Transverse colon (tissue), 4 donors: Measurements from ENCODE around the gene DDAH1. TPM values are rescaled to one million over a fixed set of nuclear protein-coding genes. Genes with fewer than 3 reads are reported as not detected.

Experiments used
- DNase-seq: peaks from one replicate; pipeline ENCODE4 v3.0.0-alpha.2; 2019
- H3K27ac ChIP-seq, 4 donors: fragments of 200-600 bp; sonication (generic); 2 replicates each; pipeline ENCODE4 v1.5.1; 2016 to 2018; ENCODE audit warnings: inconsistent platforms in 4 of 4
- H3K27me3 ChIP-seq: fragments of 200-600 bp; sonication (generic); 2 replicates; pipeline ENCODE4 v1.5.1; 2017; ENCODE audit warnings: inconsistent platforms
- H3K36me3 ChIP-seq, 4 donors: fragments of 200-600 bp; sonication (generic); 2 replicates each; pipeline ENCODE4 v1.5.1; 2017 to 2019; ENCODE audit warnings: inconsistent platforms in 4 of 4
- H3K4me1 ChIP-seq, 4 donors: fragments of 200-600 bp; sonication (generic); 2 replicates each; pipeline ENCODE4 v1.5.1; 2017 to 2020; ENCODE audit warnings: inconsistent platforms in 4 of 4
- H3K4me3 ChIP-seq, 4 donors: fragments of 200-600 bp; sonication (generic); 1 replicate in 1 of 4; 2 replicates in 3 of 4; pipeline versions ENCODE4 v1.5.1 to v1.6.1; 2017 to 2019; ENCODE audit warnings: inconsistent platforms in 4 of 4
- H3K9me3 ChIP-seq, 2 donors: fragments of 200-600 bp; sonication (generic); 2 replicates each; pipeline ENCODE4 v1.5.1; 2017 to 2019; ENCODE audit warnings: inconsistent platforms in 2 of 2
- EP300 ChIP-seq: sonication (generic); formaldehyde crosslinking; IDR thresholded peaks from one replicate; pipeline ENCODE4 v1.6.1; 2017; ENCODE audit warnings: antibody characterized with exemption, low read depth
- POLR2A ChIP-seq: fragments of 450-650 bp; IDR thresholded peaks from one replicate; pipeline ENCODE4 v1.6.1; 2016; ENCODE audit warnings: antibody characterized with exemption, mild to moderate bottlenecking, moderate library complexity
- POLR2AphosphoS5 ChIP-seq, 3 donors: sonication (generic); formaldehyde crosslinking; IDR thresholded peaks; one replicate each; pipeline ENCODE4 v1.6.1; 2016; ENCODE audit warnings: antibody characterized with exemption in 3 of 3
- WGBS, 2 donors: methylation state at CpG; one replicate each; pipeline ENCODE4 v1.1.5; 2018; ENCODE audit warnings: low coverage in 1 of 2; 5-methylcytosine and 5-hydroxymethylcytosine counted together
- in situ Hi-C, 4 donors: fragments of 200-750 bp; cut with MboI; loops; one replicate each; pipeline versions ENCODE4 v1.15.0 to v1.15.1; 2017; ENCODE audit warnings: low sequenced_read_pairs in 3 of 4, low pct_ligation_motif_present in 1 of 4, low pct_unique_long_range_greater_than_20kb in 1 of 4
- intact Hi-C: fragments of 100-400 bp; cut with DNase I; formaldehyde crosslinking; loops from one replicate; pipeline ENCODE4 v1.15.1; 2023; ENCODE audit warnings: low total_unique reads
- total RNA-seq, 4 donors: library from RNA; depleted of rRNA; stranded (reverse); fragments of >200 nt; gene quantifications; one replicate each; pipeline ENCODE4 v1.1.0, GENCODE V29; 2016
- TF ChIP-seq, protein P1 (sequence below), 5 experiments: fragments of 200-600 bp in 3 of 5; fragments of 450-650 bp in 2 of 5; sonication (generic) in 3 of 5; IDR thresholded peaks; 1 replicate in 2 of 5; 2 replicates in 3 of 5; pipeline ENCODE4 v1.5.1; 2016 to 2017; ENCODE audit warnings: antibody characterized with exemption in 5 of 5, inconsistent platforms in 3 of 5, mild to moderate bottlenecking in 2 of 5, moderate library complexity in 1 of 5

Gene DDAH1
- total RNA-seq, 4 donors from 2014 or later = 22.4 to 69.4 (median 48.3) TPM

DNA sequence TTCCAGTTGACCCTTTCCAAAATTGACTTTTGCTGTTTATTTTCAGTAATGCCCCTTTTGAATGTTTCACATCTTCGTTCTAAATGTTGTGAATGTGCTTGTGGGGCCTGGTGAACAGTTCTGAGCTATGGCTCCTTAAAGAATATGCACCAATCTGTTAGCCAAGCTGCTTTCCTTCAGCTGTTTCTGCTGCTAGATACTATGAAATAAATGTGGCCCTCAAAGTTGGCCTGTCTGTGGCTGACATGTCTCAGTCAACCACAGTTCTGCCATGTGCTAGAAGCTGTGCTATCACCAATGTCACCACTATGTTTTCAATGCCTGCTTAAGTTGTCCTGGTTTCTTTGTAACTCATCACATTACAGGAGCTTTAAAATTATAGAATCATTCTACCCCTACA, 101.9 kb downstream of the DDAH1 start:
- no peaks in the 10 kb centered on the region for H3K27me3 ChIP-seq
- DNase-seq = no peak
- in situ Hi-C loops = no loop called here
- H3K27ac ChIP-seq = no peak overlapping the region
- TF ChIP-seq POLR2AphosphoS5 (IDR thresholded peaks at IDR 0.05) (no peak), POLR2A (no peak), EP300 (no peak)
- TF ChIP-seq, protein P1, sequence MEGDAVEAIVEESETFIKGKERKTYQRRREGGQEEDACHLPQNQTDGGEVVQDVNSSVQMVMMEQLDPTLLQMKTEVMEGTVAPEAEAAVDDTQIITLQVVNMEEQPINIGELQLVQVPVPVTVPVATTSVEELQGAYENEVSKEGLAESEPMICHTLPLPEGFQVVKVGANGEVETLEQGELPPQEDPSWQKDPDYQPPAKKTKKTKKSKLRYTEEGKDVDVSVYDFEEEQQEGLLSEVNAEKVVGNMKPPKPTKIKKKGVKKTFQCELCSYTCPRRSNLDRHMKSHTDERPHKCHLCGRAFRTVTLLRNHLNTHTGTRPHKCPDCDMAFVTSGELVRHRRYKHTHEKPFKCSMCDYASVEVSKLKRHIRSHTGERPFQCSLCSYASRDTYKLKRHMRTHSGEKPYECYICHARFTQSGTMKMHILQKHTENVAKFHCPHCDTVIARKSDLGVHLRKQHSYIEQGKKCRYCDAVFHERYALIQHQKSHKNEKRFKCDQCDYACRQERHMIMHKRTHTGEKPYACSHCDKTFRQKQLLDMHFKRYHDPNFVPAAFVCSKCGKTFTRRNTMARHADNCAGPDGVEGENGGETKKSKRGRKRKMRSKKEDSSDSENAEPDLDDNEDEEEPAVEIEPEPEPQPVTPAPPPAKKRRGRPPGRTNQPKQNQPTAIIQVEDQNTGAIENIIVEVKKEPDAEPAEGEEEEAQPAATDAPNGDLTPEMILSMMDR (IDR thresholded peaks at IDR 0.05) = no peak
- no peak overlapping the region for H3K4me3 ChIP-seq
- H3K4me1 ChIP-seq = peaks cover 0 to 20% (median 1%) of the 10 kb centered on the region in 4 donors
- H3K36me3 ChIP-seq = no peaks in the 10 kb centered on the region
- 50 to 86% methylated on average over 1 of the region's 1 CpG for WGBS, 2 donors
- intact Hi-C loops = no loop called here
- no peaks in the 10 kb centered on the region for H3K9me3 ChIP-seq

DNA sequence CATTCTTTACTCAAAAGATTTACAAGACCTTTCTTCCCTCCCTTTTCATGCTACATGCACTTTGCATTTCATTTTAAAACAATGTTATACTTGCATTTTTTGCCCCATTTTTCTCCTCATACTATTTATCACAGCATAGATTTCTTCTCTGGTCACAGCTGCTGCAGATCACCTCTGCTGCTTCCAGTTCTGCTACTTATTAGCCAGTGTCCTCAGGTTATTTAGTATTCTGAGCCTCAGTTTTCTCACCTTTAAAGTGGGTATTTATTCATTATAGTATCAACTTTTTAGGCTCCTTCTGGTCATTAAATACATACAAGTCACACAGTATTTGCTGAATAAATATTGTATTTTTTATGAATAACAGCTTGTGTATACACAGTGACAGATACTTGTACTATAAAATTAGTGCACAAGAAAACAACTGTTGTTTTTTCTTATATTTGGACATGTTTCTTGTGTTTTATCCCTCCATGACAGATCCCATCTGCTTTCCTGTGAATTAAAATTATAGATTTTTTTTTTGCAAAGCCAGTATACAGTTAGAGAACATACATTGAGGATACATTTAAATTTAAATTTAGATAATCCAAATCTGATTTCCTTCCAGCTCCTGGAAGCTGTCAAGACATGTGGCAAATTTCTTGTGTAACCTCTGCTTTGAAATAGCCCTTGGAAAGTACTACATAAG, 103.2 kb downstream of the DDAH1 start:
- H3K27me3 ChIP-seq = no peaks in the 10 kb centered on the region
- H3K4me3 ChIP-seq = no peak overlapping the region
- intact Hi-C loops (no loop called here), in situ Hi-C loops (no loop called here)
- peaks cover 0 to 20% (median 1%) of the 10 kb centered on the region in 4 donors for H3K4me1 ChIP-seq
- H3K9me3 ChIP-seq = no peaks in the 10 kb centered on the region
- TF ChIP-seq, protein P1 (IDR thresholded peaks at IDR 0.05) = no peak
- TF ChIP-seq POLR2AphosphoS5 (IDR thresholded peaks at IDR 0.05) (no peak), POLR2A (no peak)
- no peaks in the 10 kb centered on the region for H3K36me3 ChIP-seq
- no peak overlapping the region for H3K27ac ChIP-seq
- DNase-seq = no peak

DNA sequence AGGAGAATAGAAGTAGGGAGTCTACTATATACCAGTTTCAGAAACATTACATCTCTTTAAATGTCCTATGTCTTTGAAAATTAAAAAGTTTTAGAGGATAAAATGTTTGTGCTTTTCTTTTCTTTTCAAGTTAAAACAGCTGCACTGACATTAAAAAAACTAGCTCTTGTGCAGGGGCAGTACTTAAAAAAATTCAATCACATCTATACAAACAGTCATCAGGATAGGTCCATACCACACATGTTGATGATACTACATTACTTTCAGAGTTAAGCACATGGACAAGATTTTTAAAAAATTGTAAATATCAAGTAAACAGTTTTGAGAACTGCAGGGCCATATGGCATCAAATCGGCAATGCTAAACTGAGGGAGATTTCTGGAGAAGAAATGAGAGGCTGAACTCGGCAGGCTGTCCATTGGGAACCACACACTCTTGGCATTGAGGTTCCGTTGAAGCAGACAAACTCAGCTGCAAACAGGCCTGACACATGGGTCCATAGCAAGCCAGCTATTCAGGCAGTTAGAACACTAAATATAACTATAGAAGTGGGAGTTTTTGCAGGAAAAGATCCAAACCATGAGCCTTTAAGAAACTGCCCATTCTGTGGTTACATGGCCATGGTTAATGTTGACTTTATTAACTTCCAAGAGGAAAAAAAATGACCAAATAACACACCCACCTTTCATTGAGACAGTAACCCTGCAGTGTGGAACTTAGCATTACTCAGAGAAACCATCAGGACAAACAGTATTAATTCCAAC, 104.0 kb downstream of the DDAH1 start:
- no peak overlapping the region for H3K4me3 ChIP-seq
- in situ Hi-C loops (no loop called here), intact Hi-C loops (no loop called here)
- no peak for DNase-seq
- no peaks in the 10 kb centered on the region for H3K36me3 ChIP-seq
- H3K9me3 ChIP-seq = no peaks in the 10 kb centered on the region
- TF ChIP-seq EP300 (no peak), POLR2A (no peak), POLR2AphosphoS5 (IDR thresholded peaks at IDR 0.05) (no peak)
- TF ChIP-seq, protein P1 (IDR thresholded peaks at IDR 0.05) = no peak
- WGBS, 2 donors = 50 to 80% methylated on average over 1 to 3 of the region's 3 CpGs
- peaks cover 0 to 20% (median 1%) of the 10 kb centered on the region in 4 donors for H3K4me1 ChIP-seq
- H3K27me3 ChIP-seq = no peaks in the 10 kb centered on the region
- peak overlapping the region; percentile 1 to 44 (median 23) for H3K27ac ChIP-seq

DNA sequence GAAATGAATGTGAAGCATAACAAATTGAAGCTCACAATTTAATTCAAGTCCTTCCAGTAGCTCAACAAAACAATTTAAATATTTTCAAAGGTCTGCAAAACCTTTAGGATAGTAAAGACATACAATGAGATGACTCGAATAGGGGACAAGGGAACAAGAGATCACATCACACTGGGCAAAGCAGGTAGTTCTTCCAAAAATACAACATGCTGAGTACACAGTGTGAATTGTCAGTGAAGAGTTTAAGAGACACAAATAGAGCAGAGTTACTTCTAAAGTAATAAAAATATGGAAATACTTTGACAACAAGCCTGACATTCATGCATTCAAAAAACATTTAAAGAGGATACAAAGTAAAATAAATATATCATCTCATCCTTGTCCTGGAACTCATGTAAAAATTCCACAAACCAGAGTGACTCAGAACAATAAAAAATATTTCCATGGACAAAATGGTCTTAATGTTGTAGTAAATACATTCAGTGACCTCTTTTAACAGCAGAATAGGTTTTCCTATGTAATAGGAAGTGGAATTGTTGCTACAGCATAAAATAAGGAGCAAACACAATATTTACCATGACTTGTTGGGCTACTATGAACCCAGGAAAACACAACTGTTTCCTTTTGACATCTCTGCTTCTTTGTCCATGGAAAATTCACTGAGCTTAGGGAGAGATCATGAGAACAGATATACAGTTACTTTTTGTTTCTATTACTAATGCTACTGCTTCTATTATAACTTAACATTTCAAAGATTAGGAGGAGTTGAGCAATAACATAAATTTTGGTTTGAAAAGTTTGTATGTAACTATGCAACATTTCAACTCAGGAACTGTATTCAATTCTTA, 104.9 kb downstream of the DDAH1 start:
- Histone ChIP-seq H3K4me1 (peaks cover 0 to 20% (median 1%) of the 10 kb centered on the region in 4 donors), H3K36me3 (no peaks in the 10 kb centered on the region), H3K27me3 (no peaks in the 10 kb centered on the region), H3K9me3 (no peaks in the 10 kb centered on the region), H3K4me3 (no peak overlapping the region), H3K27ac (peak overlapping the region; percentile 1 to 44 (median 23))
- no peak for TF ChIP-seq POLR2A
- no peak for TF ChIP-seq EP300
- no peak for TF ChIP-seq POLR2AphosphoS5 (IDR thresholded peaks at IDR 0.05)
- TF ChIP-seq, protein P1 (IDR thresholded peaks at IDR 0.05) = no peak
- 57 to 67% methylated on average over 1 of the region's 1 CpG for WGBS, 2 donors
- intact Hi-C loops = no loop called here
- in situ Hi-C loops = no loop called here
- no peak for DNase-seq
